ENCODE measurements around the gene CHORDC1.
"Not testable (repeated sequence)": the region's sequence is repeated elsewhere in the genome, so short reads cannot be mapped to it uniquely, and the experiment has no call there.

CHORDC1 gene

DNA sequence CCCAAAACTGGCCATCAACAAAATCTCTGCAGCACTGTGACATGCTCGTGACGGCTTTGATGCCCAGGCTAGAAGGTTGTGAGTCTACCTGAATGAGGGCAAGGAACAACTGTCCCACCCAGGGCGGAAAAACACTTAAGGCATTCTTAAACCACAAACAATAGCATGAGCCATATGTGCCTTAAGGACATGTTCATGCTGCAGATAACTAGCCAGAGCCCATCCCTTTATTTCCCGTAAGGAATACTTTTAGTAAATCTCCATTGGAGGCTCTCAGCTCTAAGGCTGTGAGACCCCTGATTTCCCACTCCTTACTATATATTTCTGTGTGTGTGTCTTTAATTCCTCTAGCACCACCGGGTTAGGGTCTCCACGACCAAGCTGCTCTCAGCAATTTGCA lies 3.4 kb downstream of the CHORDC1 start:
- TF ChIP-seq, protein P1, sequence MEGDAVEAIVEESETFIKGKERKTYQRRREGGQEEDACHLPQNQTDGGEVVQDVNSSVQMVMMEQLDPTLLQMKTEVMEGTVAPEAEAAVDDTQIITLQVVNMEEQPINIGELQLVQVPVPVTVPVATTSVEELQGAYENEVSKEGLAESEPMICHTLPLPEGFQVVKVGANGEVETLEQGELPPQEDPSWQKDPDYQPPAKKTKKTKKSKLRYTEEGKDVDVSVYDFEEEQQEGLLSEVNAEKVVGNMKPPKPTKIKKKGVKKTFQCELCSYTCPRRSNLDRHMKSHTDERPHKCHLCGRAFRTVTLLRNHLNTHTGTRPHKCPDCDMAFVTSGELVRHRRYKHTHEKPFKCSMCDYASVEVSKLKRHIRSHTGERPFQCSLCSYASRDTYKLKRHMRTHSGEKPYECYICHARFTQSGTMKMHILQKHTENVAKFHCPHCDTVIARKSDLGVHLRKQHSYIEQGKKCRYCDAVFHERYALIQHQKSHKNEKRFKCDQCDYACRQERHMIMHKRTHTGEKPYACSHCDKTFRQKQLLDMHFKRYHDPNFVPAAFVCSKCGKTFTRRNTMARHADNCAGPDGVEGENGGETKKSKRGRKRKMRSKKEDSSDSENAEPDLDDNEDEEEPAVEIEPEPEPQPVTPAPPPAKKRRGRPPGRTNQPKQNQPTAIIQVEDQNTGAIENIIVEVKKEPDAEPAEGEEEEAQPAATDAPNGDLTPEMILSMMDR (IDR thresholded peaks at IDR 0.05; ENCODE audit: low read depth, low read length, missing control alignments), result no peak
- no peak overlapping the region for H3K4me3 ChIP-seq (ENCODE audit: low read depth, low read length)
- no peak for DNase-seq (ENCODE audit: low read depth)

GRCh38 chr11:90218606-90219005 lies 4.2 kb downstream of the CHORDC1 start:
- DNase-seq (ENCODE audit: low read depth), result no peak
- no peak overlapping the region for H3K4me3 ChIP-seq (ENCODE audit: low read depth, low read length)
- TF ChIP-seq, protein P1 (IDR thresholded peaks at IDR 0.05; ENCODE audit: low read depth, low read length, missing control alignments), result no peak

DNA sequence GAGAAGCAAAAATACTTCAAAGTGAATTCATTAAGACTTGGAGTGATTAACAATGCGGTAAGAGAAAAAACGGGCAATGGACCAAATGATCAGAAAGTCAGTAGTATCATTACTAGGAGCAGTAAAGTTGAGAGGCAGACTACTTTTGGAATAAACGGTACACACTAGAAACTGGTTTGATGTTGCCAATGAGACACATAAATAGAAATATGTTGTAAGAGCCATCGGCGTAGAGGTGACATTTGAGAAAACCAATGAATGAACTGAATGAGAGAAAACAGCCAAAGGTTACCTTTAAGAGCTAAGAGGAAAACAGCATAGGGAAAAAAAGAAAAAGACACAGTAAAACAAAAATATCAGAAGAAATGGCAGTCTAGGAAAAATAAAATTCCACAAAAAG lies 6.2 kb downstream of the CHORDC1 start:
- no peak for DNase-seq (ENCODE audit: low read depth)
- no peak overlapping the region for H3K4me3 ChIP-seq (ENCODE audit: low read depth, low read length)
- TF ChIP-seq, protein P1 (IDR thresholded peaks at IDR 0.05; ENCODE audit: low read depth, low read length, missing control alignments), result no peak

- no peak overlapping the region for H3K4me3 ChIP-seq (ENCODE audit: low read depth, low read length)
- TF ChIP-seq, protein P1 (IDR thresholded peaks at IDR 0.05; ENCODE audit: low read depth, low read length, missing control alignments), result no peak
Observed at GRCh38 chr11:90213322-90213721, 9.5 kb downstream of the CHORDC1 start.

DNA sequence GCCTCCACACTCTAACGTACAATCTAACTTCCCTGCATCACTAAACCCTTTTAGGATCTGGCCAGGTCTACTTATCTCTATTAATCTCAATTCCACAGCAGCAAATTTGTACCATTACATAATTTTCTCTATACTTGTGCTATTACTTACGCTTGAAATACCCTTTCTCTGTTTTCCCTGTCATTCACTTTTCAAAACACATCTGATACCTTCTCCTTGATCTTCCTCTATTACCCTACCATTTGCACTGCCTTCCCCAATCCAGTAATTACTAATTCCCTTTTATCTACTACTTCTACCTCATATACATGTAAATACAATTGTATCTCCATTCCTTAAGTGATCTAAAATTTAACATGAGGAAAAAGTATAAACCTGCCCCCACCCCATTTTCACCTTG lies 14.0 kb downstream of the CHORDC1 start:
- TF ChIP-seq, protein P1 (IDR thresholded peaks at IDR 0.05; ENCODE audit: low read depth, low read length, missing control alignments), result no peak
- H3K4me3 ChIP-seq (ENCODE audit: low read depth, low read length), result no peak overlapping the region
- no peak for DNase-seq (ENCODE audit: low read depth)

More at GRCh38 chr11:90213322-90213721, 9.5 kb downstream of the CHORDC1 start:
- DNase-seq (ENCODE audit: low read depth), result no peak

- H3K4me3 ChIP-seq (ENCODE audit: low read depth, low read length); DNase-seq (ENCODE audit: low read depth): not testable (repeated sequence)
Observed at GRCh38 chr11:90207992-90208391, 14.9 kb downstream of the CHORDC1 start.

DNA sequence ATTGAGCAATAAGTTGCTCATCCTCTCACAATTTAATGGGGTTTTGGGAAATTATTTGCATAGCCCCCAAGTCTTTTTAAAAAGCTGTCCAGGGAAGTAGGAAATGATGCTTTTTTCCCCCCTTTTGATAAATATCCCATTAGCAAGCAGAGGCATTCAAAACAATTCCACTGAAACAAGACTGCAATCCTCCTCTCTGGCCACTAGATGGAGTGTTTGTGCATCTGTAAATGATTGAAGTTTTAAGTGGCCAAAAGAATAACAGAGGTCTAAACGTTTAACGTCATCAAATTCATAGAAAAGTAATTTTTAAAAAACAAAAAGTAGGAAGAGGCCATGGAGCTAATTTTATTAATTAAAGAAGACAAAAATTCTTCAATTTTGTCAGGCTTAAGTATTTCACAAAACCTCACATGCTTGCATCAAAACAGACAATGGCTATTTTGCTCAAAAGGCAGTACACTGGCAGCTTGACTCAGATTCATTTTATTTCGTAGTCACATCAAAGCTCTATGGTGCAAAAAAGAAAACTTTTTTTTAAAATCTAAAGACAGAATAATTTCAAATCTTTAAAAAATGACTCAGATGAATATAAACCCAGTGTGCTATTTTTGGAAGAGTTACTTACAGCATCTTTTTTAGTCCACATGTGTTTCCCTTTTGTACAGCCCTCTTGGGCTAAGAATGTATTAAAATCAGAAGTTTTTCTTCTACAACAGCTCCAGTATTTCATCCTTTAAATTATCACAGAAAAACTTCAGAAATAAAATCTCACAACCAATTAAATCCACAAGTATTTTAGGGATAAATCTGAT lies 17.8 kb downstream of the CHORDC1 start:
- no peak overlapping the region for H3K4me3 ChIP-seq (ENCODE audit: low read depth, low read length)
- DNase-seq (ENCODE audit: low read depth), result peak; percentile 27
- TF ChIP-seq, protein P1 (IDR thresholded peaks at IDR 0.05; ENCODE audit: low read depth, low read length, missing control alignments), result peak; percentile 81
